HEK293T (cell line): ENCODE results near the gene CALCOCO1.

ENCODE experiments used
- ARNT ChIP-seq: fragments of 450-650 bp; IDR thresholded peaks from 2 replicates; pipeline ENCODE4 v1.6.1; 2017; ENCODE audit warnings: mild to moderate bottlenecking
- BHLHE40 ChIP-seq: fragments of 450-650 bp; IDR thresholded peaks from 2 replicates; pipeline ENCODE4 v1.6.1; 2016; ENCODE audit warnings: mild to moderate bottlenecking, moderate library complexity, borderline replicate concordance
- CTBP1 ChIP-seq: fragments of 450-650 bp; IDR thresholded peaks from 2 replicates; pipeline ENCODE4 v1.6.1; 2016; ENCODE audit warnings: borderline replicate concordance
- ELF4 ChIP-seq: fragments of 450-650 bp; IDR thresholded peaks from 2 replicates; pipeline ENCODE4 v1.6.1; 2017; ENCODE audit warnings: antibody characterized with exemption
- FOXA1 ChIP-seq: fragments of 450-650 bp; IDR thresholded peaks from 2 replicates; pipeline ENCODE4 v1.6.1; 2016; ENCODE audit warnings: mild to moderate bottlenecking
- FOXM1 ChIP-seq: fragments of 450-650 bp; IDR thresholded peaks from 2 replicates; pipeline ENCODE4 v1.6.1; 2017; ENCODE audit warnings: mild to moderate bottlenecking, borderline replicate concordance
- HDGF ChIP-seq: fragments of 450-650 bp; IDR thresholded peaks from 2 replicates; pipeline ENCODE4 v1.6.1; 2017; ENCODE audit warnings: antibody characterized with exemption, borderline replicate concordance
- L3MBTL2 ChIP-seq: fragments of 450-650 bp; conservative IDR thresholded peaks from 2 replicates; pipeline ENCODE4 v1.6.1; 2016; ENCODE audit warnings: mild to moderate bottlenecking
- NFRKB ChIP-seq: fragments of 450-650 bp; IDR thresholded peaks from 2 replicates; pipeline ENCODE4 v1.6.1; 2016; ENCODE audit warnings: mild to moderate bottlenecking, moderate library complexity
- PKNOX1 ChIP-seq: fragments of 450-650 bp; IDR thresholded peaks from 2 replicates; pipeline ENCODE4 v1.6.1; 2016
- SP1 ChIP-seq: fragments of 450-650 bp; IDR thresholded peaks from 2 replicates; pipeline ENCODE4 v1.6.1; 2017
- SUZ12 ChIP-seq: fragments of 450-650 bp; IDR thresholded peaks from 2 replicates; pipeline ENCODE4 v1.6.1; 2016; ENCODE audit warnings: mild to moderate bottlenecking
- ZNF384 ChIP-seq: fragments of 450-650 bp; IDR thresholded peaks from 2 replicates; pipeline ENCODE4 v1.6.1; 2016

- TF ChIP-seq ELF4 = no peak
- no peak for TF ChIP-seq NFRKB
- TF ChIP-seq FOXA1 = no peak
- no peak for TF ChIP-seq SP1
- TF ChIP-seq SUZ12 = no peak
- TF ChIP-seq HDGF = no peak
- TF ChIP-seq L3MBTL2 = no peak
- no peak for TF ChIP-seq BHLHE40
- TF ChIP-seq ZNF384 = no peak
- no peak for TF ChIP-seq FOXM1
- no peak for TF ChIP-seq ARNT
- no peak for TF ChIP-seq CTBP1
- TF ChIP-seq PKNOX1 = no peak
These were observed 63.1 kb downstream of the CALCOCO1 start for GRCh38 chr12:53664191-53664590.
